Fibroblast of skin of abdomen (primary cell): ENCODE results near the gene GPD2.
A peak's percentile ranks its signal among the peaks of the same experiment; 100 is the strongest.

Source experiments
- DNase-seq: peaks from one replicate; pipeline ENCODE4 v3.0.0-alpha.2; 2013

Gene GPD2

GRCh38 chr2:156532989-156533388 is 96.8 kb downstream of the GPD2 start:
- no peak for DNase-seq

DNA sequence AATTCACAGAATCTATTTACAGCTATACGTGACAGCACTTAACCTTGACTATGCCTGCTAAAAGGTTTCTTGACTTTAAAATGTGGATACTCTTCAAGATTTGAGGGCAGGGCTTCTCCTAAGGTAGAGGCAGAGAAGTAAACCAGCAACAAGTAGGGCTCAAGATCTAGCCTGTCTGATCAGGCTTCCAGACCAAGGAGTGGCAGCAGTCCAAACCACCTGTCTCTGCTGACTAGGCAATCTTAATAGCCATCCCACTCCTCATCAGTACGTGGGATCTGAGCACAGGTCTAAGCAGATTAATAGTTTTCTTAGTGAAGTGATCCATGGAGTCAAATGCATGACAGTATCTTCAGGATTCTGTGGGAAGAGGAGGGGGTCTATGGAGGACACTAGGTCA is 100.4 kb downstream of the GPD2 start:
- DNase-seq, result no peak

DNA sequence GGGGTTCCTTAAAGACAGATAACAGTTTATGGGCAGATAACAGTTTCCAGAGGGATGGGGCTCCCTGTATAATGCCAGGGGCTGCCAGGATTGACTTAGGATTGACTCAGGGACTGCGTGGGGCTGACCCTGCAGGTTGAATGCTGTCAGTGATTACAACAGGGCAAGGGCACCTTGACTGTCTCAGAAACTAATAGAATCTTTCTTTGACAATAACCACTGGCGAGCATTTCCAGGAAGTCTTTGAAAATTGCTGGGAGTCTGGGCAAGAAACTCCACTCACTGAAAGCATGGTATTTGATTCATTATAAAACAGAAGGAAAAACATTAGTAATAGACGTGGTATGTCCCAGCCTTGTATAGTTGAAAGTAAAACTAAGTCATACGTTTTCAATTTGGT is 101.0 kb downstream of the GPD2 start:
- peak; percentile 77 for DNase-seq

GRCh38 chr2:156538083-156538504 is 101.9 kb downstream of the GPD2 start:
- peak; percentile 76 for DNase-seq

GRCh38 chr2:156539086-156539860 is 103.1 kb downstream of the GPD2 start:
- peak; percentile 8 for DNase-seq

GRCh38 chr2:156540706-156541105 is 104.5 kb downstream of the GPD2 start:
- DNase-seq, result no peak

- no peak for DNase-seq
Observed at GRCh38 chr2:156541229-156541628, 105.0 kb downstream of the GPD2 start.

DNA sequence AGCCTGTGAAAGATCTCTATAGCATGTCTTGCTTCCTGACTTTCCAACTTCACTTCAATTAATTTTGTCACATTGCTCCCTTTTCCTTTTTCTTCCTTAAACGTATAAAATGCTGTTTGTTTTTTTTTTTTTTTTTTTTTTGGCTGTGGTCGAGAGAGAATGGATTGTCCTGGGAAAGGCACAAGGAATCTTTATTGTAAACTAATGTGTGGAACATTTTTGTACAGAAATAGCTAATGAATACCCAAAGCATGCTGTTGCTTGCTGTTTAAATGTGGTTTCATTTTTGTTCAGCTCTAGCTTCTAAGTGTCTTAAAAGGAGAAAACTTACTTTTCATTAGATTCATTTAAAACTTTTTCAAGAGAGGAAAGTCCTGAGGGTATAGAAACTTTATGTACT is 105.5 kb downstream of the GPD2 start:
- no peak for DNase-seq

DNA sequence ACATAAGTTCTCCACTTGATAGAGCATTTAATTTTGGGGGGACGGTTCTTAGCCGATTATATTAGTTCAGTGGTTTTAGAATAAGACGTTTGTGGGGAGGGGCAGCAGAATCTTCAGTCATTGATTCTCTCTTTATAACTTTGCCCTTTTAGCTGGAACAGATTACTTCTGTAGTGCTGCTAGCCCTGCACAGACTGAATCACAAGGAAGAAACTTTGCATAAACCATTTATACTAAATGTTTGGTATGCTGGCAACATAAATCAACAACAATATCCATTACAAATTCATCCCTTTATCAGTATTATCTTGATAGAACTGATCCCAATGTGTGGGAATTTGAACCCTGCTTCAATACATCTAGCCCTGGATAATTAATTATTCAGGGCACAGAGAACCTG is 112.2 kb downstream of the GPD2 start:
- no peak for DNase-seq

- no peak for DNase-seq
Observed at GRCh38 chr2:156553714-156554442, 117.7 kb downstream of the GPD2 start.

- no peak for DNase-seq
Observed at GRCh38 chr2:156561326-156561725, 125.1 kb downstream of the GPD2 start.

DNA sequence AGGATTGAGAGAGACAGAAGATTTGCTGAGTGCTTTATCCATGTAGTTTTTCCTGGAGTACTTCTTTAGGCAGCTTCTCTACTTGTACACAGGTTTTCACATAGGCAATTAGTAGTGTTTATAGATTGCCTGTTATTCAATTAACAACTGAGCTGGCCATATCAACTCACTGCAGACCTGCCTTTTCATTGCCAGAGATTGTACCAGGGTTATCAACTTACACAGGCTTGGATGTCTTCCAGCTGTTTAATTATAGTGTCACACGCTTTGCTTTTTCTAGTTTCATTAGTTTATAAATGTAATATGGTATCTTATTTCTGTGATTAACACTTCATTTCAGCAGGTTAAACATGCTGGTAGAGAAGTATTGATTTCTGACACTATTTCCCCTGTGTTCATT is 125.9 kb downstream of the GPD2 start:
- no peak for DNase-seq

DNA sequence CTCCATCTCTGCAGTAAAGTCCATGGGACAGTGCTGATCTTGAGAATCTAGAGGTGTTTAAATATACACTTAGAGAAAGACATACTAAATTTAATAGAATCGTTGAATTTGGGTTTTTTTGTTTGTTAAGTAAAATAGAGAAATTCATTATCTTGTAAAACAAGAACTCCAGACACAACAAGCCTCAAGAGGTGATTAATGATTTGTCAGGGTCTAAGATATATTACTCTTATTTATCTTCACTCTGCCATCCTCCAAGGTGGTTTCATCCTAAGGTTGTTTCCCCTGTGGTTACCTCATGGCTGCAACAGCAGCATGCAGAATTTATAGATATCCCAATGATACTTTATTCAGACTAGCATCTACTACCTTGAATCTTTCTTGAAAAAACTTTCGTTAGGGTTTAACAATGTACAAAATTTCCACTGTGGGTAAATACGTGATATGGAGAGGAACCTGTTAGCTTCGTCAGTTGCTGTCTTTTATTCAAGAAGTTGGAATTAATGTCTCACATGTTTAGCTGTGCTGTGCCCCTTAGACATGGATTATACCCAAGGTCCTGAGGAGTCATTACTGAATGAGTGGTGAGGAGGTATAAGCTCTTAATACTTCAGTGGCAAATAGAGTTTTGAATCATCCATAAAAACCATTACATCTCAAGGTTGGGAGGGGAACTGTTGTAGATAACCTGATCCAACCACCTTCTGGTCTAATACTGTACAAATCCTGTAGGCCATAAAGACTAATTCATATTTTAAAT is 128.0 kb downstream of the GPD2 start:
- no peak for DNase-seq

- DNase-seq, result peak; percentile 94
Observed at GRCh38 chr2:156565066-156565710, 129.0 kb downstream of the GPD2 start.

- DNase-seq, result no peak
Observed at GRCh38 chr2:156573710-156574109, 137.5 kb downstream of the GPD2 start.

DNA sequence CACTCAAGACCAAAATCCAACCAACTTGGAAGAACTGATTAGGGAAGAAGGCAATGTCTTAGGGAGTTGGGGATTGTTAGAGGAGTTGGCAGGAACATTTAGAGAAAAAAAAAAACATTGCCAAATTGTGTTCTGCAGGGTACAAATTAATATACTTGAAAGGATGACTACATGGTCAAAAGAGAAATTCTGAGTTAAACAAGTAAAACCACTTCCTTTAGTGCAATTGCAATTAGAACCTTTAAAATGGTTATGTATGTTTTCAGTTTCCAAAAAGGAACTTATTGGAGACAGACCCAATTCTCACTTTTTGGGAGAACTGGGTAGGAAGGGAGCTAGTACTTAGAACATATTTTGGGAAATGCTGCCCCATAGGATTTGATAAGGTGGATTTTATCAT is 137.9 kb downstream of the GPD2 start:
- DNase-seq, result no peak

GRCh38 chr2:156576005-156576404 is 139.8 kb downstream of the GPD2 start:
- no peak for DNase-seq

DNA sequence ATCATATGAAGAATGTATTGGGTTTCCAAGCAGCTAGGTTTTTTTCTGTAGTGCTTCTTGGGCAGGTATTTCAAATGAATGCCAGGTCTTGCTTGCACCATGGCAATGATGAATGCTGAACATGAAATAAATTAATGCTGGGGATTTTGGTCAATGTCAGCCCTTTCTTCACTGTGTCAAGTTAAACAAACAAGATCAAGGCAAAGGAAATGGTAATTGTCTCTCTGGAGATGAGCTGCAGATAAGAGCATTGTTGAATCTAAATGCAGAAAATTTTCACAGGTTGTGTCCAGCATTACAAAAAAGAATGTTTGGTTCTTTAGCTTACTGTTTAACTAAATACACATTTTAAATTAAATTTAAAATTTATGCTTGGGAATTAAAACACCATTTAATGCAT is 144.3 kb downstream of the GPD2 start:
- DNase-seq, result no peak

- no peak for DNase-seq
Observed at GRCh38 chr2:156581280-156581679, 145.1 kb downstream of the GPD2 start.

DNA sequence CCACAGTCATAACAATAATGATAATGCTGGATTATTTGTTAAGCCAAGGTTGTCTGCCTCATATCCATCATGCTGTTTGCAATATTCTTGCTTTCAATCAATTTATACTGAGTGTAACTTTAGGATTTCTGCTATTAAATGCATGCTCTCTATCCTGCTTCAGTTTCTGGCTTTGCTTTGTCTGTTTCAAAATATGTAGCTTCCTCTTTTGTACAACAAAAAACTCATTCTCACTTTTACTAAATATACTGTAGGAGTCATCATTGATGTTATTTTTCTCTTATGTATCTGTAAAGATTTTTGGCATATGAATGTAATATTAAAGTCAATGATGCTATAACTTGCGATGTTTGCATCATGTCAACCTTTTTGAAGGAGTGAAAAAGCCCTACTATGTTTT is 149.3 kb downstream of the GPD2 start:
- no peak for DNase-seq

DNA sequence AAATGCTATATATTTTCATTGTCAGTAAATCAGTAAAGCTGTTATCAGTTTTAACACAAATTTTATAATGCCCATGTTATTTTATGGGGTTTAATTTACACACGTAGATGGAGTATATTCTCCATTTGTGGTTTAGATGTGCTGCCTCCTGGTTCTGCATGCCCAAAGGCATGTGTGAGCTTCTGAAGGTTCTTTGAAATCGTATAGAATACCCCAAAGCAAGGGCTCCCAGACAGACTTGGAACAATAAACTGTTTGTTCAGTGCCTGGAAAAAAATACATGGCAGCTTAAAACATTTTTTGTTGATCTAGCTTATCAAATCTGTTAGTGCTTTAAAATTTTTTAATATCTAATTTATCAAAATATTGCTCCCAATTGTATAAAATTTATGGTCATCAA is 150.4 kb downstream of the GPD2 start:
- no peak for DNase-seq

DNA sequence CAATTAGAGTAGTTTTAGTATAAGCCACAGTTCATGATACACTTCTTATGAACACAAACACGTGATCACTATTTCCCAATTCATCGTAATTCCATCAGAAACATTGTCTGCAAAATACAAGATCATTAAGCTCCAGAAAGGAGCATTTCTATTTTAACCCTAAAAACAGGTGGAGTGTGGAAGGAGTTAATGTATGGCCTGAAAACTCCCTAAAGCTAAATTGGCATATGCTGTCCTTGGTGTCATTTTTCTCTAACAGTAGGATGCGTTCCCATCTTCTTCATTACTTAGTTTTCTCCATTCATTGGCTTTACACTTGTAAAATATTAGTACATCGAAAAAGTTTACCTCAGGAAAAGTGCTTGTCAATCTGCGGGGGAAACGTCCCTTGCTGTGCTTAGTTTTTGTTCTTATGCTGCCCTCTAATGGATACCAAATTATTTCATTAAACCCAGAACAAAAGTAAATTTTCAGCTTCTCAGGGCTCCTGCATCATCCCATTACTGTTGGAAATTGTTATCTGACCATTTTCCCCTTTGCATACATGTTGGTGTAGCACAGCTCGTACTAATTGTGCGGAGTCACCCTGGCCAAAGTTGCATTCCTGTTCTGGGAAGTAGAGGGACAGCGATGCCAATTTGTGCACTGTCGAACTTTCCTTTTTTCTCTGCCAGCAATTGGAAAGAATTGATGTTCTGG is 153.4 kb downstream of the GPD2 start:
- peak; percentile 43 for DNase-seq
